HG02943 (cell line): ENCODE measurements around the gene HYAL1.

Experiments used
- ATAC-seq: cut with Tn5 transposase; IDR thresholded peaks from one replicate; pipeline ENCODE4 v1.9.1; 2021; ENCODE audit warnings: mild to moderate bottlenecking, low read depth, moderate library complexity; ENCODE audit not compliant: unreplicated experiment

The HYAL1 gene, protein sequence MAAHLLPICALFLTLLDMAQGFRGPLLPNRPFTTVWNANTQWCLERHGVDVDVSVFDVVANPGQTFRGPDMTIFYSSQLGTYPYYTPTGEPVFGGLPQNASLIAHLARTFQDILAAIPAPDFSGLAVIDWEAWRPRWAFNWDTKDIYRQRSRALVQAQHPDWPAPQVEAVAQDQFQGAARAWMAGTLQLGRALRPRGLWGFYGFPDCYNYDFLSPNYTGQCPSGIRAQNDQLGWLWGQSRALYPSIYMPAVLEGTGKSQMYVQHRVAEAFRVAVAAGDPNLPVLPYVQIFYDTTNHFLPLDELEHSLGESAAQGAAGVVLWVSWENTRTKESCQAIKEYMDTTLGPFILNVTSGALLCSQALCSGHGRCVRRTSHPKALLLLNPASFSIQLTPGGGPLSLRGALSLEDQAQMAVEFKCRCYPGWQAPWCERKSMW

DNA sequence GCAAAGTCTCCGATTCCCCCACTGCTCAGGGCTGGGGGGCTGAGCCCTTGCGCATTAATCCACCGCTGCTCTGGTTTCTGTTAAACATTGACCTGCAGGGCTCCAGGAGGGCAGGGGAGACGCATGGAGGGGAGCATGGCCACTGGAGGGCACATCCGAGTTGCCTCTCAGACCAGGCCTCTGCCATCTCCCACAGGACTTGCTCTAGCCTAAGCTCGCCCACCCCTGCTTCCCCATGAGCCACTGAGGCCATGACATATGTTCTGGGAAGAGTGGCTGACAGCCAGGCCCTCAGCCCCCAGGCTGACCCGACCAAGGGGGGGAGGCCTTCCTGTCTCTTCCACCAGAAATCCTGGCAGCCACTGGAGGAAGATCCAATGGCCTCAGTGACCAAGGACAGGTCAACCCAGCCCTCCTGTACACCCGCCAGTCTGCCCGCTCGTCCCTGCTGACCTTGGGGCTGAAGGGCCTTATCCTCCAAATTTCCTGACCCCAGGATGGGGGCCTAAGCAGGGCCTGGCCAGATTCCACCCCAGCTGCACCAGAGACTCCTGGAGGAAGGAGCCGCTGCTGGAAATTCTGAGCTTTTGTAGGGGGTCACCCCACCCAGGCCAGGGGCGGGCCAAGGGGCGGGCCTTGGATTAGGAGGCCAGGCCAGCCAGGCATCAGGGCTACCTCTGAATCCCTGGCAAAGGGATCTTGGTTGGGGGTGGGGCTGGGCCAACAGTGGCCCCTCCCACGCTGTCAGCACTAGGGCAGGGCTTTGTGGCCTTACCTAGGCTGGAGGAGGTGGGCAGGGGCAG lies at the start of gene HYAL1:
TSS of gene HYAL1 (minus strand) at position 562 of the 803 bp plus-strand sequence. CDS start 618 bp downstream, outside the sequence.
- no peak for ATAC-seq

DNA sequence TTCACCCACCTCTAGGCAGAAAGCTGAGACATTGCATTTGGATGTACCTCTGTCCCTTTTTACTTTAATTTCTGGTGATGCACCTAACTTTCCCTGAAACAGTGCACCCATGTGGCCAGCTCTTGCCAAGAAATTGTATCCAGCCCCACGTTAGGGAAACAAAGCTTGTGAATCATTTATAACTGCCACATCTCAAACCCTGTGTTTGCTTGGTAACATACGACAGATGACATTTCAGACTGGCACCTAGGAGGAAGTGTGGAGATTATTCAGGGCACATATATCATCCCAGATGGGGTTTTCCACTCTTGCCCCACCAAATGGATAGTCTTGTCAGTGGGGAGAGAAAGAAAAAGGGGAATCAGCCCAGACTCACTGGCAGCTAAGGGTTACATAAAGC lies 49.4 kb upstream of the HYAL1 start:
- no peak for ATAC-seq

DNA sequence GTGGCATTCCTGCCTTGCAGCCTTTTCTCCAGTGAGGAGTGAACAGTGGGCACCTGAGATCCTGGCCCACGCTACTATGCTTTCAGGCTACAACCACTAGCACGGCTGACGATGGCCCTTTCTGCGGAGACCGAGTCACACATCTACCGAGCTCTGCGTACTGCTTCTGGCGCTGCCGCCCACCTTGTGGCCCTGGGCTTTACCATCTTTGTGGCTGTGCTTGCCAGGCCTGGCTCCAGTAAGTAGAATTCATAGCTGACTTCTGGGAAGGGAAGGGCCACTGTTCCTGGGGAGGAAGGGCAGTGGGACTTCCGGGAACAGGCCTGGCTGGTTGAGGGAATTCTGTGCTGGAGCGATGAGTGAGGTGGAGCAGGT lies 47.9 kb upstream of the HYAL1 start:
- ATAC-seq = no peak

DNA sequence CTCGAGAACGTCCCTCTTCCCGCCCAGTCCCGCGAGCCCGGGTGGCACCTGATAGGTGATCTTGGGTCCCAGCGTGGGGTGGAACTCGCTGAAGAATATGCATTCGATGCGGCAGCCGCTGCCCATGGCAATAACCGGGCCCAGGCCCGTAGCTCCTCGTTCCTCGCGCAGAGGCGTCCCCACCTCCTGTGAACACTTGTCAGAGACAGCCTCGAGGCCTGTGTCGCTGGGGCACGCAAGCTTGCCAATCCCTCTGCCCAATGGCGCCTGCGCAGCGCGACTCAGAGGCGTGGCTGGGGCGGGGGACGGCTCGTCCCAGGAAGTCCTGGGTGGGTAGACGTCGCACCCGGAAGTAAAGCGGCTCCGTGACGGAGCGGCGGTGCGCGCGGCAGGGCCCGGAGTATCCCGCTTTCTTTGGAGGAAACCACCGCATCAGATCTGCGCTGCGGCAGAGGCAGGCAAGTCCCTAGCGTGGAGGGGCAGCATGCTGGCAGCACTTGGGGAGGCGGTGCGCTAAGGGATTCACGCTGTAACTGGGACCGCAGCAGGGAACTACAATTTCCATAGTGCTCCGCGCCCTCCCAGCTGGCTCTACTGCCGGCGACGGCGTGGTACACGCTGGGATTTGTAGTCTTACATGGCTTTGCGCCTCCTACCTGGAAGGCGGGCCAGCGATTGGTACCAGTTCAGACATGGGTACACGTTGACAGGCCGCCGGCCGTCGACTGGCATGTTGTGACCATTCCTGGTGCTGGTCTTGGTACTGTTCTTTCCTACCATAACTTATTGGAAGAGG lies 47.4 kb upstream of the HYAL1 start, which contains the start of the genes CYB561D2 and NPRL2:
TSS of gene CYB561D2 (plus strand) at position 336 of the 796 bp plus-strand sequence. CDS start 572 bp downstream, outside the sequence.
TSS of gene NPRL2 (minus strand) at position 249 of the 796 bp plus-strand sequence. CDS start at position 126, 123 bp downstream.
- ATAC-seq = peak; percentile 79

DNA sequence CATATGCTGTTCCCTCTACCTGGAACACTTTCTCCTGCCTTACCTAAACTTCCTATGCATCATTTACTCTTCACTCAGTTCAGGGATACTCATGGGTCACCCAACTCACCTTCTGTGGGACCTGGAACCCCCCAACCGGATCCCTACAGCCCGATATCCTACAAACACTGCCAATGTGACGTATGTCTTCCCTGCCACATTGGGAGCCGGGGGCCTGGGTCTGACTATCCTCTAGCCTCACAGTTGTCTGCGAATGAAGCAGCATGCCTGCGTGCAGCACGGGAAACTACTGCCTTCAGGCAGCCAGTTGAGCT lies 46.8 kb upstream of the HYAL1 start:
- ATAC-seq = no peak

DNA sequence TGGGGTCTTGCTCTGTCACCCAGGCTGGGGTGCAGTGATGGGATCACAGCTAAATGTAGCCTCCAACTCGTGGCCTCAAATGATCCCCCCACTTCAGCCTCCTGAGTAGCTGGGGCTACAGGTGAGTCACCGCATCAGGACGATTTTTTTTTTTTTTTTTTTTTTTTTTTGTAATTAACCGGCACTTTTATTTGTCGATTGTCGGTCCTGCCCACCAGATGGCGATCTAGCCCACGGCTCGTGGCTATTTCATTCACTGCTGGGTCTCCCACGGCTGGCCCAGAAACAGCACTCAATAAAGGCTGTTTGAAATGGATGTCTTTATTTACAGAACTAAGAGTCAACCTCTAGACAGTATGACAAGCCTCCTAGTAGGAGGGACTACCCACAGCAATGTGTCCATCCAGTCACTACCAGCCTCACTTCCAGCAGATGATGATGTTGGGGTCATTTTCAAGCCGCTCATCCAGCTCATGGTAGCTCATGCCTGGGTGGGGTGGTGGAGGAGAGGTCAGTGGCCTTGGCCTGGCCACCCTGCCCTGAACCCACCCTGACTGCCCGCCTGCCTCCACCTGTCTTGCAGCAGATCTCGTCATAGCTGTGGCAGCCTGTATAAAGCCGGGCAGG lies 43.9 kb upstream of the HYAL1 start:
- ATAC-seq = no peak

DNA sequence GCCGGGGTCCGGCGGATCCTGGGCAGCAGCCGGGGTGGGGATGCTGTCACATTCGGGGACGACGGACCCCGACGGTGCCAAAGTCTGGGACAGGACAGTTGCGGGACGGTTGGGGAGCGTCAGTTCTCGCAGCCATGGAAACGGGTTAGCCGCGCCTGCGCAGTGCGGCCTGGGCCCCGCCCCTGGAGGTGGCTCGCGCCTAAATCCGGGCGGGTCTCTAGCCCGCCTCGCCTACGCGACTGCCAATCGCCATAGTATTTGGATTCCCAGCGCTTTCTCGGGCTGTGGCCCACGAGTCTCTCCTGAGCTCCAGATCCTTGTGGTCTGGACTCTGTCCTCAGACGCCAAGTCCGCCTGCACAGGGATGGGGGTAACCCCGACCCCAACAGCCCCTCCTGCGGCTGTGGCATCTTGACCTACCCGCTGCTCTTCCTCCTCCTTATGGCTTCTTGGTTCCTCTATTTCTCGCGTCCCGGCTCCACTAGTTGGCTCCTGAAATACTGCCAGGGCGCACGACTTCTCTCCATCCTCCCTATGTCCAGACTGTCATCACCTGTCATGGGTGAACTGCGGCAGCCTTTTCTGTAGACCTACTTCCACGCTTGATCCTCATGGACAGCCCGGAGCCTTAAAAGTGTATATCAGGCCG lies 42.3 kb upstream of the HYAL1 start, which contains the start of gene ZMYND10:
TSS of gene ZMYND10 (minus strand) at position 147 of the 649 bp plus-strand sequence. CDS start 153 bp downstream, outside the sequence.
- ATAC-seq = no peak

DNA sequence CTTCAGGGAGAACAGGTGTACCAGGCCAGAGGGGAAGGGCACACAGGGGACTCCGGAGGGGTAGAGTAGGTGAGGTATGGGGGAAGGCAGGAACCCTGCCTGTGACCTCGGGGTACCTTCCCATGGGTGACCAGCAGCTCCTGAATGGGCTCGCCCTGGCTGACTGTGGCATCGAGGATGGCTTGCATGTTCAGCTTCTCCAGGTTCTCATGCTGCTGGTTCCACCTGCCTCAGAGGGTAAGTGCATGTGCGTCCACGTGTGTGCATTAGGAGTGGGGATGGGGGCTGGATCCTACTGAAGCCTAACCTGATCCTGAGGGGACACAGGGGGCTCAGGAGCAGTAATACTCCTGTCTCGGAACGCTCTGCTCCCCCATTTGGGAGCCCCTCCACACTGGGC lies 41.6 kb upstream of the HYAL1 start:
- ATAC-seq = no peak

DNA sequence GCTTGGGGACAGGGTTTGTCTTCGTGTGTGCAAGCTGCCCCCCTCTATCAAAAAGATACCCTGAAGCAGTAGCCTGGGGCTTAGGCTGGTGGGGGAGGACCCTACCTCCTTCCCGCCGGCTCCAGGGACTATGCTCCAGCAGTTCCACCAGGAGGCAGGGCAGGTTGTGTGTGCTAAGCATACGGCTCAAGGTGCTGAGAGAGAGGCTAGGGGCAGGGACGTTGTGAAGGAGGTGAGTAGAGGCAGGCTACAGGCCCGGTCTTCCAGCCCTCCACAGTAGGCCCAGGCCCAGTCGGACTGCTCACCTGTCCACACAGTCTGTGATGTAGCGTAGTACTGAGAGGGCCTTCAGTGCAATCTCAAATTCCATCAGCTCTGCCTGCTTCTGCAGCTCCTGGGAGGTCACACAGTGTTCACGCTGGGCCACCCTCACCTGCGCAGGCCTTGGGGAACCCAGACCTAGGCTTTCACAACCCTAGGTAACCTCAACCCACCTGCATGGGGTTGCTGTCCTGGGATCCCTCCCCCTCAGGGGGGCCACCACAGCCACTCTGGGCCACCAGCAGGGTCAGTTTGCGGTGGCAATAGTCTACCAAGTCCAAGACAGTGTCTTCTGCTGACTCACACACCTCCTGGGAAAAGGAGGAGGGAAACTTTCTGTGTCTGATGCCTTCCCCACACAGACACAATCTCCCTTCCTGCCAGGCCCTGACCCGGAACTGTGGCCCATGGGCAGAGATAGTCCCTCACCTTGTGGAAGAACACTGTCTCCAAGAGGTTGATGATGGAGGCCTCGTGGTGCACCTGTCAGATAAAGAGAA lies 39.6 kb upstream of the HYAL1 start:
- no peak for ATAC-seq

DNA sequence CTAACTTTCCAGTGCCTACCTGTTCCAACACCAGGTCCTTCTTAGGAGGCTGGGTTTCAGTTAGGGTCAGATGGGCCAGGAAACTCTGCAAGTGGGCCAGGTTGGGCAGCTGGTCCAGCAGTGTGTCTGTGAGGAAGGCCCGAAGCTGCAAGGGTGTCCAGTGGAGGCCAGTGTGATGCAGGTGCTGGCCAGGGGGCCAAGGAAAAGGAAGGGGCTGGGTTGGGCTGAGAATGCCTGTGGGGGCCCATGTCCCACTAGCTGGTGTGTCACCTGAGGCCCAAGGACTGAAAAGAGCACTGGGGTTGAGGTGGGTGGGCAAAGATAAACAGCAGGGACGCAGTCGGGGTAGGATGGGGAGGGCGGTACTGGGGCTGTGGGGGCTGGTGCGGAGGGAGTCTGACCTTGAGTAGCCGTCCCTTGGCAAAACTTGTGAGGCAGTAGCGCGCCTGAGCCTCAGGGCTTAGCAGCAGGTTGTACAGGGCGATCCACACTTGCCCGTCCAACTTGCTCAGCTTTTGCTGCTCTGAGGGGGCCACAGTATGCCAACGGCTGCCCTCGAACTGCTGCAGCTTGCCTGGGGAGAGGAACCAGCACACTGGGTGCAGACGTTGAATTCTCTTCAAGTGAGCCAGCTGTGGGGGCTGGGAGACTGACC lies 38.7 kb upstream of the HYAL1 start:
- ATAC-seq = no peak

DNA sequence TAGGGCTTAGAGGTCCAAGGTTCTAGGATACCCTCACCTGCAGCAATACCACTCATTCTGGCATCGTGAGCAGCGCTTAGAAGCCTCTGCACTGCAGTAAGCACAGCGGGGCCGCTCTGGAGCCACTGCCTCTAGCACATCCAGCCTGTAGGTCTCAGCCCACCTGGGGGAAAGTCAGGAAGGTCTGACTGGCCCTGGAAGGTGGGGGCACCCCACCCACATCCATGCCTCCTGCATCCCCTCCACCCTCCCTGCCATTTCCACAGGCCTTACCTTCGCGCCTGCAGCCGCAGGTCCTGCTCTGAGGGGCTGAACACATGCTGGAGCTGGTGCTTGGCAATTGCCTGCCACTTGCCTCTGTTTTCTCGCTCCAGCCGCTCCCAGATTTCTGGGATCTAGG lies 38.2 kb upstream of the HYAL1 start:
- ATAC-seq = no peak

DNA sequence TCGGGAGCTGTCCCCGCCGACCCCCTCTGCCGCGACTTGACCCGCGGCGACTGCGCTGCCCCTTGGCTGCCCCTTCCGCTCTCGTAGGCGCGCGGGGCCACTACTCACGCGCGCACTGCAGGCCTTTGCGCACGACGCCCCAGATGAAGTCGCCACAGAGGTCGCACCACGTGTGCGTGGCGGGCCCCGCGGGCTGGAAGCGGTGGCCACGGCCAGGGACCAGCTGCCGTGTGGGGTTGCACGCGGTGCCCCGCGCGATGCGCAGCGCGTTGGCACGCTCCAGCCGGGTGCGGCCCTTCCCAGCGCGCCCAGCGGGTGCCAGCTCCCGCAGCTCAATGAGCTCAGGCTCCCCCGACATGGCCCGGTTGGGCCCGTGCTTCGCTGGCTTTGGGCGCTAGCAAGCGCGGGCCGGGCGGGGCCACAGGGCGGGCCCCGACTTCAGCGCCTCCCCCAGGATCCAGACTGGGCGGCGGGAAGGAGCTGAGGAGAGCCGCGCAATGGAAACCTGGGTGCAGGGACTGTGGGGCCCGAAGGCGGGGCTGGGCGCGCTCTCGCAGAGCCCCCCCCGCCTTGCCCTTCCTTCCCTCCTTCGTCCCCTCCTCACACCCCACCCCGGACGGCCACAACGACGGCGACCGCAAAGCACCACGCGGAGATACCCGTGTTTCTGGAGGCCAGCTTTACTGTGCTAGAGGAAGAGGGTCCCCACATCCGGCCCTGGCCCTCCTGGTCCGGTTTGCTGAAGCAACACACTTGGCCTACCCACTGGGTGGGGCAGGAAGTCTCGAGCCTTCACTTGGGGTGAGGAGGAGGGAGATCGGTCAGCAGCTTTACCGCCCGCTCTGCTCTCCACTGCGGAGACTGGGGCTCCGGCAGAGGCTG lies 37.3 kb upstream of the HYAL1 start, which contains the start of gene RASSF1:
TSS of gene RASSF1 (minus strand) at position 389 of the 882 bp plus-strand sequence. CDS start at position 358, 31 bp downstream.
- no peak for ATAC-seq

DNA sequence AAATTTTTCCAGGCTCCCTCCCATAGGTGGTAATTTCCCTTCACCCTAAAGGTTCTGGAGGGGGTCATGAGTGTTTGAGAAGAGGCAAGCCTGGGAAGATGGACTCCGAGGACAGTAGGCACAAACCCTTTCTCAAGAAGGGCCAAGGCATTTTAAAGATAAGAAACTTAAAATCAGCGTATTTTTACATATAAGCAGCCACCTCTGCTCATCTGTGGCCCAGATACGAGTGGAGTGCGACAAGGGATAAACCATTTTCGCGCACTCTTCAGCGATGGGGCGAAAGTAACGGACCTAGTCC lies 36.7 kb upstream of the HYAL1 start:
- ATAC-seq = no peak

DNA sequence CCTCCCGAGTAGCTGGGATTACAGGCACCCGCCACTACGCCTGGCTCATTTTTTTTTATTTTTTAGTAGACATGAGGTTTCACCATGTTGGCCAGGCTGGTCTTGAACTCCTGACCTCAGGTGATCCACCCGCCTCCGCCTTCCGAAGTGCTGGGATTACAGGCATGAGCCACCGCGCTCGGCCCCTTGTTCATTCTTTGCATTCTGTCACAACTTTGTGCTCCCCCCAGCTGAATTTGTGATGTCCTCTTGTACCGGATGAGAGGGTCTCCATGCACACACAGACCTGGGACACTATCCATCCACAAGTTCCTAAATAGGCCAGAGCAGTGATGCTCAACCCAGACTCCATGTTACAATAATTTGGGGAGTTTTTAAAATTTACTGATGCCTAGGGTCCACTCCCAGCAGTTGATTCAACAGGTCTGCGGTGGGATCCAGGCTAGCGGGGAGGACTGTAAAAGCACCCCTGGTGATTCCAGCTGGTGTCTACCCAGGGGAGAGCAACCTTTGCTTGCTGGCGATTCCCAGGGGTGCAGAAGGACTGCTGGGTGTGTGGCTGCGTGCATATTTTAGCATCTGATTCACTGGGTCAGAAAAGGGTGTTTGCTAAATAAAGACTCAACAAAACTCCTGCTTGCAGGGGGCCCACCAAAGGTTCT lies 36.2 kb upstream of the HYAL1 start:
- no peak for ATAC-seq

DNA sequence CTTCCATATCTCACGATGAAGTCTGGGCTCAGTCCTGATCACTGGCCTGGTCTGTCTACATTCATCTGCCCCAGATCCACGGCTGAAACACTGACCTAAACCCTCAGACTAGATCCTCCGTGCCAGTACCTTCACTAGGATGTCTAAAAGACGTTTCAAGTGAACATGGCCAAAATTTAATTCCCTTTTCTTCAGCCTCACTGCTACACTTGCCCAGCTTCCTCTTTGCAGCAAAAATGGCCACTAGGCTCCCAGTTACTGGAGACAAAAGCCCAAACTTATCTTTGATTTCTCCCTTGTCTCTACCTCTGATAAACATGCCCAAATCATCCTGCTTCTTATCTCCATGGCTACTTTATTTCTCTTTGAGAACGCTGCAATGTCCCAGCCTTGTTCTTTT lies 35.6 kb upstream of the HYAL1 start:
- ATAC-seq = no peak

DNA sequence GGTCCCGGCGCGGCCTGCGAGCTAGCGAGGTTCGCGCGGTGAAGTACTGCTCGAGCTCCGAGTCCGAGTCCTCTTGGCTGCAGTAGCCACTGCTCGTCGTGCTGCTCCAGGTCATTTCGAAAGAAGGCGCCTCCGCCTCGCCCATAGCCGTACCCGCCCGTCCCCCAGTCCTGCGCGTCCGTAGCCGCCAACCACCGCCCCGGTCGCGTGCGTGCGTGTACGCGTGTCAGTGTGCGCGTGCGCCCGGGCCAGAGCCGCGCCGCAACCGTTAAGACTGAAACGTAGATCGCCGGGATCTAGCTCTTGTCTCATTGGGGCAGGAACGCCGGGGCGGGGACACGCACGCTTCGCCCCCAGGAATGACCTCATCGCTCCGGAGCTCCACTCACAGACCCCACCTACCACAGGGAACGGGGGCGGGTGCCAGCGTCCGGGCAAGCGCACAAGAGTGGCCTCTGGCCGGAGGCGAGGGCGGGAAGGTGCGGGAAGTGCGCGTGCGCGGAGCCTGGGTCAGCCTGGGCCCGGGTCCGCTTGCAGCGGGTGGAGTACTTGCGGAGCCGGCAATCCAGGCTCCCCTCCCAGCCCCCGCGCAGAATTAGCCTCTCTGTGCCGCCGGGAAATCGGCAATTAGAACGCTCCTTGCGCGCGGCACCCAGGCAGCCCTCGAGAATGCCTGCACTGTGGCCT lies 33.9 kb upstream of the HYAL1 start:
- ATAC-seq = peak; percentile 72
